DND-41 (cell line): ENCODE measurements around the gene KRTAP3-2.

Experiments
- ATAC-seq: fragments of 200-7000 bp; cut with Tn5 transposase; 3 replicates; pipeline ENCODE4 v1.9.1; 2021; ENCODE audit warnings: low read depth; ENCODE audit not compliant: insufficient read depth
- DNase-seq: peaks from one replicate; pipeline ENCODE4 v3.0.0-alpha.2; 2020
- H2AFZ ChIP-seq: 2 replicates; pipeline ENCODE4 v1.6.0; 2012; ENCODE audit warnings: low read depth, low read length
- H3K27ac ChIP-seq: 2 replicates; pipeline ENCODE4 v1.5.1; 2012; ENCODE audit warnings: low read length, inconsistent platforms
- H3K27me3 ChIP-seq: fragments of 200-600 bp; sonication (generic); 2 replicates; pipeline ENCODE4 v1.6.0; 2012; ENCODE audit warnings: low read length, mild to moderate bottlenecking, inconsistent platforms; ENCODE audit not compliant: insufficient read depth, poor library complexity
- H3K36me3 ChIP-seq: 2 replicates; pipeline ENCODE4 v1.5.1; 2012; ENCODE audit warnings: low read length, inconsistent platforms; ENCODE audit not compliant: insufficient read depth
- H3K4me1 ChIP-seq: 2 replicates; pipeline ENCODE4 v1.5.1; 2012; ENCODE audit warnings: mild to moderate bottlenecking, low read length; ENCODE audit not compliant: insufficient read depth
- H3K4me2 ChIP-seq: 2 replicates; pipeline ENCODE4 v1.6.0; 2012; ENCODE audit warnings: mild to moderate bottlenecking, moderate library complexity, low read length, inconsistent platforms; ENCODE audit not compliant: insufficient read depth
- H3K4me3 ChIP-seq, 2 experiments: fragments of 200-600 bp in 1 of 2; shearing (Covaris generic) in 1 of 2; 2 replicates each; pipeline ENCODE4 v1.5.1; 2012 to 2016; ENCODE audit warnings: inconsistent platforms in 2 of 2, low read length in 2 of 2, mild to moderate bottlenecking in 2 of 2, low read depth in 1 of 2, moderate library complexity in 1 of 2
- H3K79me2 ChIP-seq: 2 replicates; pipeline ENCODE4 v1.6.0; 2012; ENCODE audit warnings: low read length, inconsistent platforms; ENCODE audit not compliant: insufficient read depth
- H3K9ac ChIP-seq: 2 replicates; pipeline ENCODE4 v1.6.0; 2012; ENCODE audit warnings: low read depth, mild to moderate bottlenecking, inconsistent platforms, low read length, moderate library complexity
- H3K9me3 ChIP-seq: 2 replicates; pipeline ENCODE4 v1.5.1; 2012; ENCODE audit warnings: low read length, moderate library complexity, mild to moderate bottlenecking, inconsistent platforms; ENCODE audit not compliant: insufficient read depth, severe bottlenecking
- H4K20me1 ChIP-seq: 2 replicates; pipeline ENCODE4 v1.6.0; 2012; ENCODE audit warnings: low read length; ENCODE audit not compliant: insufficient read depth
- CTCF ChIP-seq: IDR thresholded peaks from 2 replicates; pipeline ENCODE4 v1.5.1; 2012; ENCODE audit warnings: borderline replicate concordance, low read length, moderate library complexity, mild to moderate bottlenecking; ENCODE audit not compliant: poor library complexity, severe bottlenecking; ENCODE audit errors: extremely low read depth
- EZH2 ChIP-seq: IDR thresholded peaks from 3 replicates; pipeline ENCODE4 v1.6.1; 2012; ENCODE audit warnings: borderline replicate concordance, low read depth, mild to moderate bottlenecking, moderate library complexity, low read length, inconsistent platforms; ENCODE audit not compliant: severe bottlenecking

The KRTAP3-2 gene

GRCh38 chr17:41016578-41017215, 17.0 kb upstream of the KRTAP3-2 start:
- no peaks in the 10 kb centered on the region for H3K4me1 ChIP-seq
- DNase-seq = no peak
- ATAC-seq = no peak

GRCh38 chr17:41015454-41015853, 15.7 kb upstream of the KRTAP3-2 start:
- Histone ChIP-seq H3K4me3 (no peak overlapping the region), H3K27ac (no peak overlapping the region), H3K9me3 (no peaks in the 10 kb centered on the region), H3K4me1 (no peaks in the 10 kb centered on the region), H3K36me3 (no peaks in the 10 kb centered on the region), H3K4me2 (no peak overlapping the region), H3K27me3 (peaks cover 16% of the 10 kb centered on the region), H3K9ac (no peak overlapping the region), H3K79me2 (no peaks in the 10 kb centered on the region), H4K20me1 (no peaks in the 10 kb centered on the region), H2AFZ (no peak overlapping the region)
- DNase-seq (no peak), ATAC-seq (no peak)
- TF ChIP-seq CTCF = no peak
- no peak for TF ChIP-seq EZH2

More at GRCh38 chr17:41016578-41017215, 17.0 kb upstream of the KRTAP3-2 start:
- no peaks in the 10 kb centered on the region for H4K20me1 ChIP-seq
- no peak overlapping the region for H3K9ac ChIP-seq
- H3K4me3 ChIP-seq = no peak overlapping the region
- TF ChIP-seq CTCF = no peak
- no peak overlapping the region for H2AFZ ChIP-seq
- no peak overlapping the region for H3K27ac ChIP-seq
- H3K9me3 ChIP-seq = no peaks in the 10 kb centered on the region
- no peak overlapping the region for H3K4me2 ChIP-seq
- no peaks in the 10 kb centered on the region for H3K36me3 ChIP-seq
- no peaks in the 10 kb centered on the region for H3K79me2 ChIP-seq
- H3K27me3 ChIP-seq = peaks cover 11% of the 10 kb centered on the region

- Histone ChIP-seq H3K36me3 (no peaks in the 10 kb centered on the region), H3K27ac (no peak overlapping the region), H3K27me3 (peaks cover 18% of the 10 kb centered on the region), H3K4me2 (no peak overlapping the region), H3K4me3 (no peak overlapping the region), H4K20me1 (no peaks in the 10 kb centered on the region), H3K9me3 (no peaks in the 10 kb centered on the region), H3K79me2 (no peaks in the 10 kb centered on the region), H2AFZ (no peak overlapping the region), H3K4me1 (no peaks in the 10 kb centered on the region), H3K9ac (no peak overlapping the region)
- ATAC-seq = no peak
- TF ChIP-seq CTCF (no peak), EZH2 (no peak)
- DNase-seq = no peak
These were observed 13.9 kb upstream of the KRTAP3-2 start for GRCh38 chr17:41013606-41014005.

- Histone ChIP-seq H3K9me3 (no peaks in the 10 kb centered on the region), H2AFZ (no peak overlapping the region), H3K4me1 (no peaks in the 10 kb centered on the region), H3K27me3 (peaks cover 20% of the 10 kb centered on the region), H3K36me3 (no peaks in the 10 kb centered on the region), H3K4me3 (no peak overlapping the region), H4K20me1 (no peaks in the 10 kb centered on the region), H3K79me2 (no peaks in the 10 kb centered on the region), H3K9ac (no peak overlapping the region), H3K4me2 (no peak overlapping the region), H3K27ac (no peak overlapping the region)
- TF ChIP-seq CTCF (no peak), EZH2 (no peak)
- ATAC-seq (no peak), DNase-seq (no peak)
These were observed 13.5 kb upstream of the KRTAP3-2 start for GRCh38 chr17:41013181-41013580.
